SK-N-MC (cell line): Measurements from ENCODE around the gene PLXNC1.

Experiments used
- DNase-seq: peaks from one replicate; pipeline ENCODE4 v3.0.0-alpha.2; 2011; ENCODE audit warnings: low read depth, low spot score
- H3K27ac ChIP-seq: fragments of 200-600 bp; sonication (generic); 2 replicates; pipeline ENCODE4 v1.5.1; 2016; ENCODE audit warnings: mixed run types
- H3K36me3 ChIP-seq: fragments of 200-600 bp; sonication (generic); 2 replicates; pipeline ENCODE4 v1.6.1; 2017; ENCODE audit warnings: antibody characterized with exemption, low read length, mixed read lengths; ENCODE audit not compliant: insufficient read depth
- H3K4me3 ChIP-seq: fragments of 200-600 bp; sonication (generic); 2 replicates; pipeline ENCODE4 v1.5.1; 2016
- H3K9ac ChIP-seq: fragments of 200-600 bp; sonication (generic); 2 replicates; pipeline ENCODE4 v1.8.0; 2017; ENCODE audit warnings: mixed run types, mixed read lengths; ENCODE audit not compliant: insufficient read length
- H3K9me3 ChIP-seq: fragments of 200-600 bp; sonication (generic); 2 replicates; pipeline ENCODE4 v1.6.1; 2017; ENCODE audit warnings: low read depth, mild to moderate bottlenecking, antibody characterized with exemption, low read length, moderate library complexity, mixed read lengths
- EZH2 ChIP-seq: fragments of 200-600 bp; sonication (generic); IDR thresholded peaks from one replicate; pipeline ENCODE4 v1.6.1; 2017; ENCODE audit warnings: antibody characterized with exemption
- FOXP2 ChIP-seq: optimal IDR thresholded peaks from 2 replicates; pipeline ENCODE3; 2011; ENCODE audit warnings: mild to moderate bottlenecking, moderate library complexity; ENCODE audit not compliant: insufficient read depth; ENCODE audit errors: extremely low read length, control extremely low read depth
- POLR2AphosphoS5 ChIP-seq: IDR thresholded peaks from 2 replicates; pipeline ENCODE4 v1.6.1; 2012; ENCODE audit warnings: mild to moderate bottlenecking, low read depth, low read length, borderline replicate concordance

PLXNC1 gene

GRCh38 chr12:94263905-94264561 lies 115.7 kb downstream of the PLXNC1 start:
- DNase-seq = no peak

GRCh38 chr12:94264736-94265485 lies 116.5 kb downstream of the PLXNC1 start:
- no peak for TF ChIP-seq FOXP2
- no peak for TF ChIP-seq POLR2AphosphoS5
- TF ChIP-seq EZH2 = no peak
- Histone ChIP-seq H3K9me3 (no peaks in the 10 kb centered on the region), H3K36me3 (no peaks in the 10 kb centered on the region), H3K4me3 (peak overlapping the region; percentile 34; the same call in 1 of the 2 replicates), H3K9ac (no peak overlapping the region), H3K27ac (no peak overlapping the region)
- DNase-seq = no peak

More at GRCh38 chr12:94263905-94264561, 115.7 kb downstream of the PLXNC1 start:
- H3K9ac ChIP-seq = no peak overlapping the region
- H3K36me3 ChIP-seq = no peaks in the 10 kb centered on the region
- TF ChIP-seq FOXP2 (no peak), EZH2 (no peak), POLR2AphosphoS5 (no peak)
- no peak overlapping the region for H3K27ac ChIP-seq
- H3K4me3 ChIP-seq = 0 out of 2 replicates have a peak overlapping the region, but pooled peaks have one; percentile 2
- H3K9me3 ChIP-seq = no peaks in the 10 kb centered on the region

GRCh38 chr12:94265539-94265938 lies 117.2 kb downstream of the PLXNC1 start:
- DNase-seq = no peak
- Histone ChIP-seq H3K9ac (no peak overlapping the region), H3K27ac (no peak overlapping the region), H3K4me3 (0 out of 2 replicates have a peak overlapping the region, but pooled peaks have one; percentile 0), H3K36me3 (no peaks in the 10 kb centered on the region), H3K9me3 (no peaks in the 10 kb centered on the region)
- TF ChIP-seq POLR2AphosphoS5 (no peak), EZH2 (no peak), FOXP2 (no peak)

- TF ChIP-seq FOXP2 (no peak), POLR2AphosphoS5 (no peak), EZH2 (no peak)
- Histone ChIP-seq H3K9ac (no peak overlapping the region), H3K36me3 (no peaks in the 10 kb centered on the region), H3K4me3 (no peak overlapping the region), H3K9me3 (no peaks in the 10 kb centered on the region), H3K27ac (no peak overlapping the region)
- no peak for DNase-seq
Observed at GRCh38 chr12:94265966-94266745, 117.8 kb downstream of the PLXNC1 start.

DNA sequence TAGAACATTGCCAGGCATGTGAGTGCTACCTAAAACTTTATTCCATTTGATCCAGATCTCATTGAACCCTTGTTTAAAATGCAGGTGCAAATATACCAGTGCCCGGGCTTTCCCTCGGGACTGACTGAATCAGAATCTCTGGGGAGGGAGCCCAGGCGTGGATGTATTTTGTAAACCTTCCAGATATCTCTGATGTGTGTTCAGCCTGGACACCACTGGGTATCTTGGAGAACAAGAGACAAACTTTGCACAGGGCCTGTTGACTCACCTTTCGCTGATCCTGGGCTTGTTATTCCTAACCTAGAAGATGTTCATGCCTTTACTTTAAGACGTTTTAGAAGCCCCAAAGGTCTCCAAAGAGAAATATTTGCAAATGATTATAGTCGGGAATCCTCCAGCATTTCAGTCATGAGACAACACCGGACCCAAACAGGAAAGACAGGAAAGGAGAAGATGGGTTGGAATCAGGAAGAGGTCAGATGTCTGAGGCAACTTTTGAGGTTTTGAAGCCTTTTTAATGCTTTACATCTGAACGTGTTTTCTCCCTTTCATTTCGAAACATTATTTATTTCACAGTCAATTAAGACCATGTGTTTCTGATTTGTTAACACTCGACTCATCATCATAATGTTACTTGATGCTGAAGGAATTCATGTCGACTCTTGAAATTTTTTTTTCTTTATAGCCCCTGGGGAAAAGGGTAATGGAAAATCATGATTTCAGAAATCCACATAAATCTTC lies 118.6 kb downstream of the PLXNC1 start:
- no peak overlapping the region for H3K27ac ChIP-seq

DNA sequence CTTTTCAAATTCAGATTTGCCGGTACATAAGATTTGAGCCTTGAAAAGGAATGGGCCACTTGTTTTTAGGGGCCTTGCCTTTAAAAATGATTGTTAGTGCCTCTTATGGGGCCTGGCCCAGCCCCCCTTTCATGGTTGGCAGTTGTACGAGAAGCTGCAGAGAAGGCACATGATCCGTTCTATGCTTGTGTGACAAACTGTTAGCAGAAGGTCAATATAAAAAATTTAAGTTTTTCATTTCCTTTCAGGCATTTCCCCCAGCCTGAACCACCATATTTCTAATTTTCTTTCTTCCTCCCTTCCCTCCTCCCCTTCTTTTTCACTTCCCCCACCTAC lies 119.1 kb downstream of the PLXNC1 start:
- Histone ChIP-seq H3K27ac (no peak overlapping the region), H3K9ac (no peak overlapping the region), H3K4me3 (peak overlapping the region; percentile 53), H3K9me3 (no peaks in the 10 kb centered on the region), H3K36me3 (no peaks in the 10 kb centered on the region)
- no peak for TF ChIP-seq FOXP2
- no peak for TF ChIP-seq EZH2
- TF ChIP-seq POLR2AphosphoS5 = no peak
- no peak for DNase-seq

More for the DNA sequence above, 118.6 kb downstream of the PLXNC1 start:
- no peaks in the 10 kb centered on the region for H3K9me3 ChIP-seq
- no peak overlapping the region for H3K9ac ChIP-seq
- H3K36me3 ChIP-seq = no peaks in the 10 kb centered on the region
- DNase-seq = peak; percentile 93
- H3K4me3 ChIP-seq = peak overlapping the region; percentile 53
- TF ChIP-seq POLR2AphosphoS5 = peak; percentile 84; the same call in 1 of the 2 replicates
- peak; percentile 79 for TF ChIP-seq FOXP2
- TF ChIP-seq EZH2 = no peak

GRCh38 chr12:94267921-94268471 lies 119.6 kb downstream of the PLXNC1 start:
- Histone ChIP-seq H3K36me3 (no peaks in the 10 kb centered on the region), H3K27ac (no peak overlapping the region), H3K9ac (no peak overlapping the region), H3K9me3 (no peaks in the 10 kb centered on the region), H3K4me3 (peak overlapping the region; percentile 53)
- DNase-seq = no peak
- TF ChIP-seq EZH2 (peak; percentile 57), FOXP2 (no peak), POLR2AphosphoS5 (no peak)
